Glomerular endothelial cell (primary cell): ENCODE measurements around the gene ZNF597. TPM values are rescaled to one million over a fixed set of nuclear protein-coding genes. Genes with fewer than 3 reads are reported as not detected.

ENCODE experiments used
- DNase-seq: peaks from one replicate; pipeline ENCODE4 v3.0.0-alpha.2; 2011; ENCODE audit warnings: low read depth, low spot score; ENCODE audit errors: extremely low read depth
- total RNA-seq: library from RNA; depleted of rRNA; stranded (reverse); fragments of >200 nt; gene quantifications from 2 replicates; pipeline ENCODE4 v1.2.3, GENCODE V29; 2015

ZNF597 gene
- total RNA-seq, 1 donor from 2014 or later: 2.1 TPM

DNA sequence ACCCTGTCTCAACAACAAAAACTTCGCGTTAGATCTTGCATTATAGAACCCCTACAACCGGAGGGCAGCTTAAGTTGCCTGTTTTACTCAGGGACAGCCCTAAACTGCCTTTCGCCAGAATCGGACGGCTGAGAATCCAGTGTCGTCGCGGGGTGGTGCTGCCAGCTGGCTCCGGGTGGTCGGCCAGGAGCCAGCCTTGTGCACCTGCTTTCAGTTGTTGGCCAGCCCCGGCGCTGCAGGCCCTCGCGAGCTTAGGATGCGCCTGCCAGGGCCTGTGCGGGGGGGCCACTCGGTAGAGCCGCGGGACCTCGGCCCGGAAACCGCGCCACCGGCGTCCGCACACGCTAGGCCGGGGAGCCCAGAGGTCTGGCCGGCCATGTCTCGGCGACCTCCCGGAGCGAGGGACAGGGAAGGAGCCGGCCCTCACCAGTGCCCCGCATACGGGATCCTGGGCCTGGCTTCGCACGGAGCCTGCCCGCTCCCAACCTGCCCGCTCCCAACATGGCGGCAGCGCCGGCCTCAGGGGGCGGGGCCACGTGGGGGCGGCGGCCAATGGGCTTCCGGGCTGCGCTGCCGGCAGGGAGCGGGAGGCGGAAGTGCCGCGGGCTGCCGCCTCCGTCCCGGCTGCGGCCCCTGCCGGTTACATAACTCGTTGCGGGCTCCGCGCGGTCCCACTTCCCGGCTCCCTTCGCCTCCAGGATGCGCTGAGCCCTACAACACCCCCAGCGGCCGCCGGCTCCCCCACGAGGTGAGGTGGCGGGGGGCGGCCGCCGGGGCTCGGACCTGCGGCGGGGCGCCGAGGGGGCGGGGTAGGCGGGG, 14.3 kb upstream of the ZNF597 start:
- no peak for DNase-seq

DNA sequence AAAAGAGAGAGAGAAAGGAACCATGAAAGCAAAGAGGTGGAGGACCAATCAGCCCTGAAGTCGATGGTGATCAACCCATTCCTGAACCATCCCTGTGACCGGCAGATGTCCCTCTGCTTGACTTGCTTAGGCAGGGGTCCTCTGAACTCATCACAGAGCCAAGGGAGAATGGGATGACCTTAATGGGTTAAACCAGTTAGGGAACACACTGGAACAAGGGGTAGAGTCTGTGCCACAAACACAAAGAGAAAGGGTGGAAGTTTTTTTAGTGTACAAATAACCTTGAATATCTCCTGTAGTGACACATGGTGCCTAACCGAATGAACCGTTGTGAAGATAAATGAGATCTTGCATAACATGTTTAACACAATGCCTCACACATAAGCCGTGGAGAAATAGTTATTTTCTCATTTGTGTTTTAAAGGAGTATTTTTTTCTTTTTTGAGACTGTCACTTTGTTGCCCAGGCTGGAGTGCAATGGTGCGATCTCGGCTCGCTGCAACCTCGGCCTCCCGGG, 11.4 kb upstream of the ZNF597 start:
- no peak for DNase-seq

GRCh38 chr16:3454093-3454492, 10.8 kb upstream of the ZNF597 start:
- no peak for DNase-seq

DNA sequence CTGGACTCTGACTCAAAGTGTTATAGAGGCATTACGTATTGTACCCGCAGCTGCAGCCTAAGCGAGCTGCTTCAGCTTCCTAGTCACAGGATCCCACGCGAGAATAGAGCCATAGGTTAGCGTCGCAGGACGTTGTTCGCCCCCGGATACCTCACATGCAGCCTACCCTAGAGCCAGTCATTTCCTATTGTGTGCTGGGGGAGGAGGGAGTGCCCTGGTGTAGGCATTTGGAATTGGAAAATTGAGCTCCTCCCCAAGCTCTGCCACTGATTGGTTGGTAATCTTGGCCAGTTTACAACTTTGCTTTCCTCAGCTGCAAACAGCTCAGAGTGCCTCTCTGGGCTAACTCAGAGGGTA, 706 bp upstream of the ZNF597 start:
- DNase-seq: peak; percentile 52

GRCh38 chr16:3439637-3440036, 3.7 kb downstream of the ZNF597 start:
- no peak for DNase-seq

DNA sequence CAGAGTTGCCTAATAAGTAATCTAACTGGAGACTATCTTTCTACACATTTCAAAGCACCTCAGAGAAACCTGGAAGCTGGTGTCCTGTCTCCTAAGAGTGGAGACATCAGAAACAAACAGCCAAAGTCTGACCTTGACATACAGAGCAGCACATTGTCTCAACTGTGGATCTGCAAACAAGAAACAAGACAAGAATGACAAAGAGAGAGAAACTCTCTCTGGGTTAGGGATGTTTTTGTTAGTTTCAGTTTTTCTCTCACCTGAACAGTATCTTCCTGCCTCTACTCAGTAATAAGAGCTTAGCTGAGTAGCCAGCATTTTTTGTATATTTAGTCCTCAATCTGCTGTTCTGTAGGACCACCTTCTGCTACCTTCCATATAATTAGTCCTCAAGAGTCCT, 8.9 kb downstream of the ZNF597 start:
- no peak for DNase-seq

- DNase-seq: no peak
These were observed 11.5 kb downstream of the ZNF597 start for GRCh38 chr16:3431779-3432219.

- DNase-seq: no peak
These were observed 29.4 kb downstream of the ZNF597 start for GRCh38 chr16:3413730-3414379.

DNA sequence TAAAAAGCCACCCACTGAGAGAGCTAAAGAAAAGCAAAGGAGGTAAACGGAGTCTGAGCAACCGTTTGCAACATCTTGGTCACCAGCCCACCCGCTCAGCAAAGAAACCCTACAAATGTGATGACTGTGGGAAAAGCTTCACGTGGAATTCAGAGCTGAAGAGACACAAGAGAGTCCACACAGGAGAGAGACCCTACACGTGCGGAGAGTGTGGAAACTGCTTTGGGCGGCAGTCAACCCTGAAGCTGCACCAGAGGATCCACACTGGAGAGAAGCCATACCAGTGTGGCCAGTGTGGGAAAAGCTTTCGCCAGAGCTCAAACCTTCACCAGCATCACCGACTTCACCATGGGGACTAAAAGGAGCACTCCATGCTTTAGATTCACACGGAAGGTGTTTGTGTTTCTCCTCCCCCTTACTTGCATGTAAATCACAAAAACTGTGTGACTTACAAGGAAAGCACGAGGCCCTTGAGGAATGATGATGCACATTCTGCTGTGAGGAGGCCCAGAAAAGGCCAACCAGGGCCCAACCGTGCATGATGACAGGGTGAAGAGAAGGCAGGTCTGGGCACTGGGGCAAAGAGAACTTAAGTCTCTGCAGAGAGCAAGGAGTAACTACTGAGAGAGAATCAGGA, 34.6 kb downstream of the ZNF597 start:
- DNase-seq: no peak

- DNase-seq: no peak
These were observed 41.4 kb downstream of the ZNF597 start for GRCh38 chr16:3401719-3402397.

- DNase-seq: peak; percentile 84
These were observed 42.3 kb downstream of the ZNF597 start, which contains the start of the genes ZNF174 and ZSCAN32 for GRCh38 chr16:3400779-3401688. TSS of gene ZNF174 (plus strand) at chr16:3401215. CDS start at chr16:3402005, 790 bp downstream. TSS of gene ZSCAN32 (minus strand) at chr16:3401004. CDS start at chr16:3397557, 3,447 bp downstream.

GRCh38 chr16:3400446-3400778, 42.9 kb downstream of the ZNF597 start:
- no peak for DNase-seq

DNA sequence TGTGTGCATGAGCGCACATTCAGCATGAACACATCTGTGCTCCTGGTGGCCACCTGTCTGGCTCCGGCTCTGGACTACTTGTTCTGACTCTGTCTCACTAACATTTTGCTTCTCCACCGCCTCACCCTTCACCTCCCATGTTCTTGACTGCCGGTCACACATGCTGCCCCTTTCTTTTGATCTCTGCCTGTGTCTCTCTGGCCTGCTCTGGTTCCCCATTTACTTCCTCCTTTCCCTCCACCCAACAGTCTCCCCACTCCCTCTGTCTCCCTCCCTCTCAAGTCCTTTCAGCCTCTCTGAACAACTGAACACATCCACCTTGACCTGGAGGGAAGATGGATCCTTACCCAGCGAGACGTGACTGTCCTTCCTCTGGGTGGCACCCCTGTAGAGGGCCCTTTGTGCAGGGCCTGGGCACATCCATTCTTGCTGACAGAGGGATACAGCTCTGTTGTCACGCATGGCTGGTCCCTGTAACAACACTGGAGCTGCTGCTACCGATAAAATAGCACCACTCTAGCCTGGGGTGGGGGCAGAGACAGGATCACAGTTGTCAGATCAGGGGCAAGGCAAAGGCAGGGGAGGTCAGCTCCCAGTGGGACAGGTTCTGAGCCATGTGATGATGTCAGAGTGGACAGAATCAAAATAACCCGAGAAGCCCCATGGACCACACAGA, 53.5 kb downstream of the ZNF597 start:
- DNase-seq: no peak

- DNase-seq: no peak
These were observed 55.0 kb downstream of the ZNF597 start for GRCh38 chr16:3388325-3388724.

DNA sequence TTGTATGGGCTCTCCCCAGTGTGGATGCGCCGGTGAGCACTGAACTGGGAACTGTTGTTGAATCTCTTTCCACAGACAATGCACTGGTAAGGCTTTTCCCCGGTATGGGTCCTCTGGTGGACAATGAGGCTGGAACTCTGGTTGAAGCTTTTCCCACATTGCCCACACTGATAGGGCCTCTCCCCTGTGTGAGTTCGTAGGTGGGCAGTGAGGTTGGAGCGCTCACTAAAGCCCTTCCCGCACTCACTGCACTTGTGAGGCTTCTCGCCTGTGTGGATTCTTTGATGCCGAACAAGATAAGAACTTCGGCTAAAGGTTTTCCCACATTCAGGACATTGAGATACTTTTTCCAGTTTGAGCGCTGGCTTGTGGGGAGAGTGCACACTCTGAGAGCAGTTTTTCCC, 60.3 kb downstream of the ZNF597 start:
- no peak for DNase-seq
